NCI-H1105 treated with DMSO at 0.1 percent for 48 hours (cell line): ENCODE data around the gene CLCN1.

Experiments used
- DNase-seq: peaks from one replicate; lab custom pipeline; 2025; lab: John Stamatoyannopoulos, UW

CLCN1 gene

GRCh38 chr7:143396625-143397556, 81.0 kb downstream of the CLCN1 start:
- no peak for DNase-seq

GRCh38 chr7:143397710-143398530, 82.0 kb downstream of the CLCN1 start:
- DNase-seq: no peak

GRCh38 chr7:143398616-143399015, 82.7 kb downstream of the CLCN1 start:
- no peak for DNase-seq

GRCh38 chr7:143399151-143399550, 83.2 kb downstream of the CLCN1 start:
- no peak for DNase-seq

GRCh38 chr7:143399642-143400041, 83.7 kb downstream of the CLCN1 start:
- DNase-seq: no peak

- no peak for DNase-seq
Measured at GRCh38 chr7:143401265-143401664, 85.4 kb downstream of the CLCN1 start.
